ENCODE data around the gene EIF5.

DNA sequence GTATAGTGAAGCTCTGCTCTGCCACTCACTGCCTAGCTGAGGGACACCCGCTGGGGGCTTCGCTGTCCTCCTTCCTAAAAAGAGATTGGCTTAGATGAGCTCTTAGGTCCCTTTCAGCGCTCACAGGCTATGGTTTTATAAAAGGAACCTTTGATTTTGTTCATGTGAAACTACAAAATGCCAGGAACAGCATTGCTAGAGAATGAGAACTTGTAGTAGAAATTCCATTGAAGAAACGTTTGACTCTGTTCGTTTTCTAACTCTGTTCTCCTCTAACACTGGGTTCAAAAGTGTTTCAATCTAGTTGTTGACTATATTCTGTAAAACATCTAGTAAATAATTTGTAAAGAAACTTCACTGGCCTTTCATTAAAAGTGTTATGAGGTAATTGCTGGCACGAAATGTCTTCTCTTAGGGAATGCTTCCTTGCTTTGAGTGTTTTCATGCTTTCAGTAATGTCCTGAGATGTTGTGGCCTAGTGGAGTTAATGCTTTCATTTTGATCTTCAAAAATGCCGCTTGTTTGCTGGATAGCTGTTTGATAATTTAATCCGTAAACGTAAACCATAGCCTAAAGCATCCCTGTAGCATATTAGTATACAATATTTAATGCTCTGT is 52.8 kb downstream of the EIF5 start:
- TF ChIP-seq POLR2A (IDR thresholded peaks at IDR 0.05) (no peak), POLR2AphosphoS5 (IDR thresholded peaks at IDR 0.05) (no peak), EP300 (IDR thresholded peaks at IDR 0.05) (no peak)
- TF ChIP-seq, protein P1, sequence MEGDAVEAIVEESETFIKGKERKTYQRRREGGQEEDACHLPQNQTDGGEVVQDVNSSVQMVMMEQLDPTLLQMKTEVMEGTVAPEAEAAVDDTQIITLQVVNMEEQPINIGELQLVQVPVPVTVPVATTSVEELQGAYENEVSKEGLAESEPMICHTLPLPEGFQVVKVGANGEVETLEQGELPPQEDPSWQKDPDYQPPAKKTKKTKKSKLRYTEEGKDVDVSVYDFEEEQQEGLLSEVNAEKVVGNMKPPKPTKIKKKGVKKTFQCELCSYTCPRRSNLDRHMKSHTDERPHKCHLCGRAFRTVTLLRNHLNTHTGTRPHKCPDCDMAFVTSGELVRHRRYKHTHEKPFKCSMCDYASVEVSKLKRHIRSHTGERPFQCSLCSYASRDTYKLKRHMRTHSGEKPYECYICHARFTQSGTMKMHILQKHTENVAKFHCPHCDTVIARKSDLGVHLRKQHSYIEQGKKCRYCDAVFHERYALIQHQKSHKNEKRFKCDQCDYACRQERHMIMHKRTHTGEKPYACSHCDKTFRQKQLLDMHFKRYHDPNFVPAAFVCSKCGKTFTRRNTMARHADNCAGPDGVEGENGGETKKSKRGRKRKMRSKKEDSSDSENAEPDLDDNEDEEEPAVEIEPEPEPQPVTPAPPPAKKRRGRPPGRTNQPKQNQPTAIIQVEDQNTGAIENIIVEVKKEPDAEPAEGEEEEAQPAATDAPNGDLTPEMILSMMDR (IDR thresholded peaks at IDR 0.05): no peak
